B cell (primary cell): ENCODE measurements around the gene CDK5RAP1. TPM values are rescaled to one million over a fixed set of nuclear protein-coding genes. Genes with fewer than 3 reads are reported as not detected.
A peak's percentile ranks its signal among the peaks of the same experiment; 100 is the strongest.

ENCODE experiments used
- ATAC-seq: fragments of 200-7000 bp; cut with Tn5 transposase; one replicate; pipeline ENCODE4 v1.10.0; 2021; ENCODE audit warnings: low read depth, mild to moderate bottlenecking, moderate number of reproducible peaks, moderate library complexity
- CTCF ChIA-PET: fragments of 350-600 bp; sonication (Branson Sonifier 250); formaldehyde crosslinking; loops from one replicate; lab custom pipeline; 2021; ENCODE audit warnings: antibody characterized with exemption, inconsistent platforms; lab: Charles Lee
- POLR2A ChIA-PET: fragments of 350-600 bp; sonication (Branson Sonifier 250); formaldehyde crosslinking; loops from one replicate; lab custom pipeline; 2021; ENCODE audit warnings: antibody characterized with exemption; lab: Charles Lee
- DNase-seq: peaks from one replicate; pipeline ENCODE4 v3.0.0; 2013
- H2AFZ ChIP-seq: 2 replicates; pipeline ENCODE4 v1.6.1; 2012; ENCODE audit warnings: mild to moderate bottlenecking, low read depth, low read length; ENCODE audit not compliant: insufficient read depth, poor library complexity, severe bottlenecking
- H3K27ac ChIP-seq, 2 donors: 1 replicate in 1 of 2; 2 replicates in 1 of 2; pipeline ENCODE4 v1.5.1; 2012 to 2013; ENCODE audit warnings: low read length in 2 of 2, mild to moderate bottlenecking in 2 of 2, moderate library complexity in 1 of 2
- H3K27me3 ChIP-seq, 4 experiments: fragments of 200-600 bp in 1 of 4; sonication (generic) in 1 of 4; replicated peaks in 1 of 4; 1 replicate in 2 of 4; 2 replicates in 2 of 4; pipeline versions ENCODE4 v1.6.1 to v1.7.0; 2013 to 2016; ENCODE audit warnings: low read length in 3 of 4, mild to moderate bottlenecking in 2 of 4, mixed read lengths in 1 of 4, moderate library complexity in 1 of 4; ENCODE audit not compliant: insufficient read depth in 4 of 4, control insufficient read depth in 3 of 4; ENCODE audit errors: control extremely low read depth in 1 of 4
- H3K36me3 ChIP-seq, 2 experiments: replicated peaks in 1 of 2; 1 replicate in 1 of 2; 2 replicates in 1 of 2; pipeline versions ENCODE4 v1.6.1 to v1.7.1; 2013; ENCODE audit warnings: low read length in 1 of 2; ENCODE audit not compliant: insufficient read depth in 2 of 2, control insufficient read depth in 1 of 2; ENCODE audit errors: control extremely low read depth in 1 of 2, extremely low read depth in 1 of 2
- H3K4me1 ChIP-seq, 2 donors: fragments of 200-600 bp in 1 of 2; sonication (generic) in 1 of 2; 1 replicate in 1 of 2; 2 replicates in 1 of 2; pipeline versions ENCODE4 v1.5.1 to v1.6.1; 2013 to 2017; ENCODE audit warnings: low read length in 2 of 2; ENCODE audit not compliant: control insufficient read depth in 2 of 2, insufficient read depth in 2 of 2
- H3K4me2 ChIP-seq: replicated peaks from 2 replicates; pipeline ENCODE3; 2012; ENCODE audit warnings: mild to moderate bottlenecking, low read depth, low read length; ENCODE audit not compliant: poor library complexity, severe bottlenecking
- H3K4me3 ChIP-seq, 5 experiments: fragments of 200-600 bp in 1 of 5; sonication (generic) in 1 of 5; 1 replicate in 3 of 5; 2 replicates in 2 of 5; pipeline versions ENCODE4 v1.5.1 to v1.7.0; 2011 to 2016; ENCODE audit warnings: low read length in 4 of 5, mild to moderate bottlenecking in 4 of 5, low read depth in 2 of 5, control low read depth in 1 of 5, moderate library complexity in 1 of 5; ENCODE audit not compliant: insufficient read depth in 1 of 5; ENCODE audit errors: control extremely low read depth in 1 of 5, extremely low read depth in 1 of 5
- H3K79me2 ChIP-seq: fragments of 200-600 bp; sonication (generic); one replicate; pipeline ENCODE4 v1.6.0; 2016; ENCODE audit warnings: low read length; ENCODE audit not compliant: control insufficient read depth, insufficient read depth
- H3K9ac ChIP-seq: fragments of 200-600 bp; sonication (generic); 2 replicates; pipeline ENCODE4 v1.6.1; 2017; ENCODE audit warnings: mild to moderate bottlenecking, low read length, moderate library complexity
- H3K9me3 ChIP-seq, 3 donors: one replicate each; pipeline versions ENCODE4 v1.6.1 to v1.7.1; 2013; ENCODE audit warnings: low read length in 2 of 3; ENCODE audit not compliant: control insufficient read depth in 2 of 3, insufficient read depth in 1 of 3; ENCODE audit errors: control extremely low read depth in 1 of 3
- H4K20me1 ChIP-seq: 2 replicates; pipeline ENCODE4 v1.6.0; 2012; ENCODE audit warnings: mild to moderate bottlenecking, low read length; ENCODE audit not compliant: insufficient read depth, control insufficient read depth, poor library complexity, severe bottlenecking
- H3K27ac Mint-ChIP-seq: one replicate; pipeline ENCODE4 v1.8.0; 2021; ENCODE audit warnings: mixed read lengths
- H3K27me3 Mint-ChIP-seq: one replicate; pipeline ENCODE4 v1.8.0; 2021; ENCODE audit warnings: mixed read lengths
- H3K4me1 Mint-ChIP-seq: one replicate; pipeline ENCODE4 v1.8.0; 2021; ENCODE audit warnings: mixed read lengths
- H3K4me3 Mint-ChIP-seq: one replicate; pipeline ENCODE4 v1.8.0; 2021; ENCODE audit warnings: mixed read lengths
- H3K9me3 Mint-ChIP-seq: one replicate; pipeline ENCODE4 v1.8.0; 2022; ENCODE audit warnings: mixed read lengths; ENCODE audit not compliant: insufficient read depth
- CTCF ChIP-seq: fragments of 200-600 bp; IDR thresholded peaks from one replicate; pipeline ENCODE4 v1.8.0; 2022; ENCODE audit warnings: antibody characterized with exemption, mild to moderate bottlenecking
- EZH2 ChIP-seq: IDR thresholded peaks from 2 replicates; pipeline ENCODE4 v1.6.1; 2012; ENCODE audit warnings: borderline replicate concordance, low read depth, mild to moderate bottlenecking, moderate library complexity, low read length; ENCODE audit not compliant: insufficient read depth, poor library complexity, severe bottlenecking
- WGBS: methylation state at CpG from one replicate; pipeline ENCODE4 v1.1.5; 2013; ENCODE audit warnings: missing lambda C conversion rate; ENCODE audit not compliant: insufficient coverage; 5-methylcytosine and 5-hydroxymethylcytosine counted together
- intact Hi-C: fragments of 100-400 bp; cut with micrococcal nuclease; formaldehyde crosslinking; loops from one replicate; pipeline ENCODE4 v1.10.0; 2022
- polyA plus RNA-seq: library from polyadenylated mRNA; depleted of rRNA; stranded (reverse); fragments of >200 nt; gene quantifications from 2 replicates; pipeline ENCODE4 v1.2.3, GENCODE V29; 2012
- total RNA-seq, 2 donors: library from RNA; stranded (reverse); fragments of 120-200 nt in 1 of 2; gene quantifications; 1 replicate in 1 of 2; 2 replicates in 1 of 2; pipeline versions ENCODE4 v1.2.3 to v1.2.4, GENCODE V29; 2013 to 2022

The CDK5RAP1 gene
- total and polyA plus RNA-seq, 2 donors (not counting 1 experiment from before 2014, with no cell fraction given) = 50.4 to 60.5 TPM

- H3K4me1 ChIP-seq = peaks cover 4 to 10% of the 10 kb centered on the region in 2 donors
- H3K9ac ChIP-seq = no peak overlapping the region
- intact Hi-C loops = no loop called here
- H3K4me3 ChIP-seq = no peak overlapping the region
- H3K27ac Mint-ChIP-seq = peak overlapping the region; percentile 61
- no peak for TF ChIP-seq EZH2
- TF ChIP-seq CTCF = no peak
- peaks cover 1 to 65% of the 10 kb centered on the region in 2 experiments for H3K36me3 ChIP-seq
- DNase-seq (peak; percentile 58), ATAC-seq (peak; percentile 70)
- no peaks in the 10 kb centered on the region for H3K9me3 Mint-ChIP-seq
- no peaks in the 10 kb centered on the region for H3K27me3 ChIP-seq
- H3K4me2 ChIP-seq = peak overlapping the region; percentile 24
- 84% methylated on average over 7 of the region's 8 CpGs for WGBS
- peak overlapping the region; percentile 71 to 79 for H3K27ac ChIP-seq
- no peaks in the 10 kb centered on the region for H3K27me3 Mint-ChIP-seq
- peaks cover 4% of the 10 kb centered on the region for H3K4me1 Mint-ChIP-seq
- H3K4me3 Mint-ChIP-seq = no peak overlapping the region
- no peak overlapping the region for H2AFZ ChIP-seq
- ChIA-PET CTCF (no interaction called here), POLR2A (no interaction called here)
- H4K20me1 ChIP-seq = no peaks in the 10 kb centered on the region
- H3K9me3 ChIP-seq = no peaks in the 10 kb centered on the region
- no peaks in the 10 kb centered on the region for H3K79me2 ChIP-seq
These were observed 31.0 kb downstream of the CDK5RAP1 start for GRCh38 chr20:33370291-33370690.

- Histone ChIP-seq H3K4me3 (no peak overlapping the region), H3K9me3 (no peaks in the 10 kb centered on the region), H3K36me3 (peaks cover 16 to 77% of the 10 kb centered on the region in 2 experiments), H3K9ac (no peak overlapping the region), H3K27ac (no peak overlapping the region), H2AFZ (no peak overlapping the region), H3K4me1 (no peaks in the 10 kb centered on the region), H3K4me2 (no peak overlapping the region), H3K27me3 (no peaks in the 10 kb centered on the region), H4K20me1 (no peaks in the 10 kb centered on the region), H3K79me2 (no peaks in the 10 kb centered on the region)
- no peak for ATAC-seq
- TF ChIP-seq EZH2 (no peak), CTCF (no peak)
- Mint-ChIP-seq H3K27ac (no peak overlapping the region), H3K4me3 (no peak overlapping the region), H3K27me3 (no peaks in the 10 kb centered on the region), H3K9me3 (no peaks in the 10 kb centered on the region), H3K4me1 (no peaks in the 10 kb centered on the region)
- DNase-seq = no peak
- CTCF ChIA-PET = no interaction called here
- no CpG with 5 or more reads among the region's 1 CpG for WGBS
- intact Hi-C loops = no loop called here
- POLR2A ChIA-PET = no interaction called here
These were observed 38.4 kb downstream of the CDK5RAP1 start for GRCh38 chr20:33362898-33363297.
